Lower lobe of right lung (tissue), 2 donors: ENCODE results near the gene SRP54. TPM values are rescaled to one million over a fixed set of nuclear protein-coding genes. Genes with fewer than 3 reads are reported as not detected.

ENCODE experiments used
- ATAC-seq, 2 donors: fragments of 200-7000 bp; cut with Tn5 transposase; one replicate each; pipeline ENCODE4 v1.9.1; 2020 to 2022; ENCODE audit warnings: mild to moderate bottlenecking in 2 of 2, moderate library complexity in 2 of 2
- DNase-seq: peaks from one replicate; pipeline ENCODE4 v3.0.0-alpha.2; 2020
- H3K27ac ChIP-seq: fragments of 200-600 bp; one replicate; pipeline ENCODE4 v1.8.0; 2022
- H3K27me3 ChIP-seq: fragments of 200-600 bp; one replicate; pipeline ENCODE4 v1.8.0; 2022; ENCODE audit warnings: low read depth
- H3K36me3 ChIP-seq: fragments of 200-600 bp; one replicate; pipeline ENCODE4 v1.8.0; 2022; ENCODE audit warnings: mild to moderate bottlenecking
- H3K4me1 ChIP-seq: fragments of 200-600 bp; one replicate; pipeline ENCODE4 v1.8.0; 2022
- H3K4me3 ChIP-seq: fragments of 200-600 bp; one replicate; pipeline ENCODE4 v1.8.0; 2022; ENCODE audit warnings: mild to moderate bottlenecking
- H3K9me3 ChIP-seq: fragments of 200-600 bp; one replicate; pipeline ENCODE4 v1.8.0; 2022
- intact Hi-C: fragments of 100-400 bp; cut with DNase I; formaldehyde crosslinking; loops from one replicate; pipeline ENCODE4 v1.11.0; 2022
- total RNA-seq: library from RNA; stranded (reverse); fragmentation: NEBNext Ultra II Directional; extraction: Animal tissue kit (Norgen Biotek cat#: 25700); gene quantifications from one replicate; pipeline ENCODE4 v1.2.1, GENCODE V29; 2021
- TF ChIP-seq, protein P1 (sequence below): fragments of 200-600 bp; IDR thresholded peaks from one replicate; pipeline ENCODE4 v1.8.0; 2022; ENCODE audit warnings: antibody characterized with exemption, mild to moderate bottlenecking
- donor health status: DM: no; HTN: yes; CAD: no; lungs with severe emphysema.

The SRP54 gene
- total RNA-seq, 1 donor from 2014 or later = 41.7 TPM

DNA sequence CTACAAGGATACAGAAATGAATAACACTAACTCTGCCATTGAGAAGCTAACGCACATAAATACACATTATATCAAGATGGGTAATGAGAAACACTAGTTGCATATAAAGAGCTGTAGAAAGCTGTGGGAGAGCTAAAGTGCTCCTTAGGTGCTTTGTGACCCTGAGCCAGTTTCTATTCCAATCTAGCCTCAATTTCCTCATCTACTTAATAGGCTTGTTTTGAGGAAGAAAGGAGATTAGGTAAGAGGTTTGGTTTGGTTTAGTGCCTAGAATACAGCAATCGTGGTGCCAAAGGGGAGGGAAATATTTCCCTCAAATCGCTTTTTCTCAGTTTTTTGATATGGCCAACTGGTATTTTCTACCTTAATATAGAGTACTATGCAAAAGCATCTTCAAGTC lies 994 bp downstream of the SRP54 start:
- peak overlapping the region; percentile 92 for H3K4me3 ChIP-seq
- intact Hi-C loops = no loop called here
- peak overlapping the region; percentile 97 for H3K27ac ChIP-seq
- ATAC-seq (no peak), DNase-seq (no peak)
- H3K27me3 ChIP-seq = no peaks in the 10 kb centered on the region
- no peaks in the 10 kb centered on the region for H3K9me3 ChIP-seq
- no peaks in the 10 kb centered on the region for H3K36me3 ChIP-seq
- peaks cover 60% of the 10 kb centered on the region for H3K4me1 ChIP-seq
- TF ChIP-seq, protein P1, sequence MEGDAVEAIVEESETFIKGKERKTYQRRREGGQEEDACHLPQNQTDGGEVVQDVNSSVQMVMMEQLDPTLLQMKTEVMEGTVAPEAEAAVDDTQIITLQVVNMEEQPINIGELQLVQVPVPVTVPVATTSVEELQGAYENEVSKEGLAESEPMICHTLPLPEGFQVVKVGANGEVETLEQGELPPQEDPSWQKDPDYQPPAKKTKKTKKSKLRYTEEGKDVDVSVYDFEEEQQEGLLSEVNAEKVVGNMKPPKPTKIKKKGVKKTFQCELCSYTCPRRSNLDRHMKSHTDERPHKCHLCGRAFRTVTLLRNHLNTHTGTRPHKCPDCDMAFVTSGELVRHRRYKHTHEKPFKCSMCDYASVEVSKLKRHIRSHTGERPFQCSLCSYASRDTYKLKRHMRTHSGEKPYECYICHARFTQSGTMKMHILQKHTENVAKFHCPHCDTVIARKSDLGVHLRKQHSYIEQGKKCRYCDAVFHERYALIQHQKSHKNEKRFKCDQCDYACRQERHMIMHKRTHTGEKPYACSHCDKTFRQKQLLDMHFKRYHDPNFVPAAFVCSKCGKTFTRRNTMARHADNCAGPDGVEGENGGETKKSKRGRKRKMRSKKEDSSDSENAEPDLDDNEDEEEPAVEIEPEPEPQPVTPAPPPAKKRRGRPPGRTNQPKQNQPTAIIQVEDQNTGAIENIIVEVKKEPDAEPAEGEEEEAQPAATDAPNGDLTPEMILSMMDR = no peak

DNA sequence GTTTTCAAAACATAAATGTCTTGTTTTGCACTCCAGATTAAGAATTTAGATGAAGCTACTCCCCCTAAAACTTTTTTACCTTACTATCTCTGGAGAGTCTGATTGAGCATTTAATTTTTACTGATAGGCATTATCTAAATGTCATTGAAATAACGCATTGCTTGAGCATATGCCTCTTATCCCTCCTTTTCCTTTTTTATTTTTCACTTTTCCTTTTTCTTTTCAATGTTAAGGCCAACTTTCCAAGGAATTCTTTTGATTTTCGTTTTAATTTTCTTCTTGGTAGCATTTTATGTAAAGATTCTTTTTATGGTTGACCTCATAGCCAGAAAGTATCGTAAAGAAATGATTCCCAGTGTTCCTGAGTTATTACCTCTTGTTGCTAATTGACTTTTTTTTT lies 2.9 kb downstream of the SRP54 start:
- Histone ChIP-seq H3K36me3 (no peaks in the 10 kb centered on the region), H3K27me3 (no peaks in the 10 kb centered on the region), H3K4me1 (peaks cover 54% of the 10 kb centered on the region), H3K9me3 (no peaks in the 10 kb centered on the region), H3K27ac (no peak overlapping the region), H3K4me3 (no peak overlapping the region)
- DNase-seq (no peak), ATAC-seq (no peak)
- TF ChIP-seq, protein P1 = no peak
- intact Hi-C loops = no loop called here

DNA sequence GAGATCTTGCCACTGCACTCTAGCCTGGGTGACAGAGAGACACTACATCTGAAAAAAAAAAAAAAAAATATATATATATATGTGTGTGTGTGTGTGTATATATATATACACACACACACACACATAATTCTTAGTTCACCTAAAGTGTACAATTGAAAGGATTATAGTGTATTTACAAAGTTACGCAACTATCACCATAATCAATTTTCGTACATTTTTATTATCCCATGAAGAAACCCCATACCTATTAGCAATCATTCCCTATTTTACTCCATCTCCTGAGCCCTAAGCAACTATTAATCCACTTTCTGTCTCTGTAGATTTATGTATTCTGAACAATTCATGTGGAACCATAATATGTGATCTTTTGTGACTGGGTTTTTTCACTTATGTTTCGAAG lies 4.4 kb downstream of the SRP54 start:
- H3K9me3 ChIP-seq = no peaks in the 10 kb centered on the region
- no peak overlapping the region for H3K4me3 ChIP-seq
- H3K27ac ChIP-seq = no peak overlapping the region
- intact Hi-C loops = no loop called here
- no peaks in the 10 kb centered on the region for H3K36me3 ChIP-seq
- H3K27me3 ChIP-seq = no peaks in the 10 kb centered on the region
- ATAC-seq (no peak), DNase-seq (no peak)
- peaks cover 46% of the 10 kb centered on the region for H3K4me1 ChIP-seq
- TF ChIP-seq, protein P1 = no peak

DNA sequence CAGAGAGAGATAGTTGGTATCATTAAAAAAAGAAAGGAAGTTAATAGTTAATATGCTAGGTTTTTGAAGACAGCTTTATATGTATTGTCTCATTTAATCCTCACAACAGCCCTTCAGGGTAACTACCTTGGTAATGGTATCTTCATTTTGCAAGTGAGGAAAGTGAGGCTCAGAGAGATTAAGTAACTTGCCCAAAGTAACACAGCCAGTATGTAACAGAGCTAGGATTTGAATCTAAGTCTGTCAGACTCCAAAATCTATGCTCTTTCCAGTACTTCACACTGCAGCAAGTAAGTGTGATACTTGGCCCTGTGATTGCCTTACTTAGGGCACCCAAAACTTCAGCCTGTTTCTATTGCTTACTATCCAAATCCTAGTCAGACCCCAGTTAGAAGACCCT lies 7.0 kb downstream of the SRP54 start:
- ATAC-seq (no peak), DNase-seq (no peak)
- TF ChIP-seq, protein P1 = no peak
- no peak overlapping the region for H3K4me3 ChIP-seq
- no peaks in the 10 kb centered on the region for H3K36me3 ChIP-seq
- no peak overlapping the region for H3K27ac ChIP-seq
- H3K9me3 ChIP-seq = no peaks in the 10 kb centered on the region
- intact Hi-C loops = no loop called here
- H3K4me1 ChIP-seq = peaks cover 32% of the 10 kb centered on the region
- no peaks in the 10 kb centered on the region for H3K27me3 ChIP-seq

DNA sequence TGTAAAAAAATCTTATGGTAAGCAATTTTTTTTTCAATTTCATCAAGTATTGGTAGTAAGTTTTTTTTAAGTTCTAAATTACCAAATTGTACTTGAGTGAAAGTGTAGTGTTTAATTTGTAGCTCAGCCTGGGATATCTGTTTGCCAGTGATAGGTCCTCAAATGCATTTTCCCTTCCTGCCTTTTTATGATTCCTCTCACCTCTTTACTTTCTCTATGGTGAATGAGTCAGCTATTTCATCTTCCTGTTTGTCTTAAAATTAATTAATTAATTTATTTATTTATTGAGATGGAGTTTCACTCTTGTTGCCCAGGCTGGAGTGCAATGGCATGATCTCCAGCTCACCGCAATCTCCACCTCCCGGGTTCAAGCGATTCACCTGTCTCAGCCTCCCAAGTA lies 10.6 kb downstream of the SRP54 start:
- no peak overlapping the region for H3K27ac ChIP-seq
- H3K36me3 ChIP-seq = peaks cover 17% of the 10 kb centered on the region
- TF ChIP-seq, protein P1 = no peak
- H3K27me3 ChIP-seq = no peaks in the 10 kb centered on the region
- ATAC-seq (no peak), DNase-seq (no peak)
- intact Hi-C loops = no loop called here
- H3K9me3 ChIP-seq = no peaks in the 10 kb centered on the region
- no peak overlapping the region for H3K4me3 ChIP-seq
- no peaks in the 10 kb centered on the region for H3K4me1 ChIP-seq

DNA sequence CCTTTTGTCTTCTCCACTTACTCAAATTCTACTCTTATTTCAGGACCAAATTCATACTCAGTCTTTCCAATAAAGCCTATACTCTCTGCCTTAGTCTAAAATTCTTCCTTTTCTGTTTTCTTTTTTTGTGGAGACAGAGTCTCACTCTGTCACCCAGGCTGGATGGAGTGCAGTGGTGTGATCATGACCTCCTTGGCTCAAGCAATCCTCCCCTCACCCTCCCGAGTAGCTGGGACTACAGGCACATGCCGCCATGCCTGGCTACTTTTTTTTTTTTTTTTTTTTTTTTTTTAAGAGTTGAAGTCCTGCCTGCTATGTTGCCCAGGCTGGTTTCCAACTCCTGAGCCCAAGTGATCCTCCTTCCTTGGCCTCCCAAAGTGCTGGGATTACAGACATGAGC lies 11.9 kb downstream of the SRP54 start:
- TF ChIP-seq, protein P1 = no peak
- DNase-seq (no peak), ATAC-seq (no peak)
- H3K9me3 ChIP-seq = no peaks in the 10 kb centered on the region
- H3K4me1 ChIP-seq = no peaks in the 10 kb centered on the region
- H3K4me3 ChIP-seq = no peak overlapping the region
- H3K27me3 ChIP-seq = no peaks in the 10 kb centered on the region
- no peak overlapping the region for H3K27ac ChIP-seq
- intact Hi-C loops = no loop called here
- H3K36me3 ChIP-seq = peaks cover 24% of the 10 kb centered on the region
